Left lung (tissue), 10 donors: ENCODE data around the gene MET. TPM values are rescaled to one million over a fixed set of nuclear protein-coding genes. Genes with fewer than 3 reads are reported as not detected.

Source experiments
- ATAC-seq: fragments of 200-7000 bp; cut with Tn5 transposase; one replicate; pipeline ENCODE4 v1.9.1; 2020; ENCODE audit warnings: moderate library complexity
- DNase-seq, 4 donors: peaks; one replicate each; pipeline ENCODE4 v3.0.0-alpha.2; 2013 to 2020
- H3K27ac ChIP-seq, 2 donors: fragments of 200-600 bp; sonication (generic) in 1 of 2; one replicate each; pipeline versions ENCODE4 v1.5.0 to v1.8.0; 2020 to 2021
- H3K27me3 ChIP-seq, 2 donors: fragments of 200-600 bp; sonication (generic) in 1 of 2; one replicate each; pipeline versions ENCODE4 v1.5.0 to v1.8.0; 2020 to 2021
- H3K36me3 ChIP-seq, 2 donors: fragments of 200-600 bp; sonication (generic) in 1 of 2; one replicate each; pipeline versions ENCODE4 v1.5.0 to v1.8.0; 2020 to 2021
- H3K4me1 ChIP-seq, 2 donors: fragments of 200-600 bp; one replicate each; pipeline ENCODE4 v1.8.0; 2021
- H3K4me3 ChIP-seq, 2 donors: fragments of 200-600 bp; sonication (generic) in 1 of 2; one replicate each; pipeline versions ENCODE4 v1.5.0 to v1.8.0; 2020 to 2021; ENCODE audit warnings: mild to moderate bottlenecking in 1 of 2
- H3K9me3 ChIP-seq, 2 donors: fragments of 200-600 bp; sonication (generic) in 1 of 2; one replicate each; pipeline versions ENCODE4 v1.5.0 to v1.8.0; 2020 to 2021
- intact Hi-C, 2 donors: fragments of 100-400 bp; cut with DNase I; formaldehyde crosslinking; loops; one replicate each; pipeline versions ENCODE4 v1.11.2 to v1.14.2; 2022
- polyA plus RNA-seq, 6 donors: library from polyadenylated mRNA; unstranded; fragments of 120-200 nt; gene quantifications; one replicate each; pipeline ENCODE4 v1.2.1, GENCODE V29; 2013; ENCODE audit not compliant: insufficient read length in 6 of 6
- total RNA-seq, 2 donors: library from RNA; stranded (reverse); fragmentation: NEBNext Ultra II Directional; extraction: Animal tissue kit (Norgen Biotek cat#: 25700); gene quantifications; one replicate each; pipeline ENCODE4 v1.2.1, GENCODE V29; 2021
- TF ChIP-seq, protein P1 (sequence below), 2 donors: fragments of 200-600 bp; sonication (generic) in 1 of 2; IDR thresholded peaks; one replicate each; pipeline versions ENCODE4 v1.5.0 to v1.8.0; 2021; ENCODE audit warnings: antibody characterized with exemption in 2 of 2
- donor health status: DM: no; HTN: yes; CAD: no.
- donor health status: DM: no; HTN: no; CAD: no.

MET gene
- total and polyA plus RNA-seq, 8 donors: 24.7 to 89.3 (median 32.1) TPM

DNA sequence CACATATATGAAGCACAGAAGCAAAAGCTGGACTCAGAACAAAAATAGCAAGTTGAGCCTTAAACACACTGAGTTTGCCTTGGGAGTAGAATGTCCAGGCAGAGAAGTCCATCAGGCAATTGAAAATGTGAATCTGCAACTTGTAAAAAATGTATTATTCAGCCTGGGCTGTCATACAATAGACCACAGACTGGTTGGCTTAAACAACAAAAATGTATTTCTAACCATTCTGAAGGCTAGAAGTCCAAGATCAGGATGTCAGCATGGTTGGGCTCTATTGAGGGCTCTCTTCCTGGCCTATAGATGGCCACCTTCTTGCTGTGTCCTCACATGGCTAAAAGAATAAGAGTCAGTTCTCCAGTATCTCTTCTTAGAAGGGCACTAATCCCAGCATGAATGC is 113.8 kb downstream of the MET start:
- H3K4me3 ChIP-seq: no peak overlapping the region
- H3K4me1 ChIP-seq: peaks cover 0 to 7% of the 10 kb centered on the region in 2 donors
- peaks cover 0 to 6% of the 10 kb centered on the region in 2 donors for H3K36me3 ChIP-seq
- ATAC-seq: no peak
- TF ChIP-seq, protein P1, sequence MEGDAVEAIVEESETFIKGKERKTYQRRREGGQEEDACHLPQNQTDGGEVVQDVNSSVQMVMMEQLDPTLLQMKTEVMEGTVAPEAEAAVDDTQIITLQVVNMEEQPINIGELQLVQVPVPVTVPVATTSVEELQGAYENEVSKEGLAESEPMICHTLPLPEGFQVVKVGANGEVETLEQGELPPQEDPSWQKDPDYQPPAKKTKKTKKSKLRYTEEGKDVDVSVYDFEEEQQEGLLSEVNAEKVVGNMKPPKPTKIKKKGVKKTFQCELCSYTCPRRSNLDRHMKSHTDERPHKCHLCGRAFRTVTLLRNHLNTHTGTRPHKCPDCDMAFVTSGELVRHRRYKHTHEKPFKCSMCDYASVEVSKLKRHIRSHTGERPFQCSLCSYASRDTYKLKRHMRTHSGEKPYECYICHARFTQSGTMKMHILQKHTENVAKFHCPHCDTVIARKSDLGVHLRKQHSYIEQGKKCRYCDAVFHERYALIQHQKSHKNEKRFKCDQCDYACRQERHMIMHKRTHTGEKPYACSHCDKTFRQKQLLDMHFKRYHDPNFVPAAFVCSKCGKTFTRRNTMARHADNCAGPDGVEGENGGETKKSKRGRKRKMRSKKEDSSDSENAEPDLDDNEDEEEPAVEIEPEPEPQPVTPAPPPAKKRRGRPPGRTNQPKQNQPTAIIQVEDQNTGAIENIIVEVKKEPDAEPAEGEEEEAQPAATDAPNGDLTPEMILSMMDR (IDR thresholded peaks at IDR 0.05): no peak
- H3K27me3 ChIP-seq: no peaks in the 10 kb centered on the region
- intact Hi-C loops: loop anchor here in 1 of 2 donors (10.0 kb wide), 1 partner anchor 111 kb away; the partner anchor contains the start of gene MET
- H3K9me3 ChIP-seq: no peaks in the 10 kb centered on the region
- H3K27ac ChIP-seq: no peak overlapping the region
- DNase-seq: no peak

DNA sequence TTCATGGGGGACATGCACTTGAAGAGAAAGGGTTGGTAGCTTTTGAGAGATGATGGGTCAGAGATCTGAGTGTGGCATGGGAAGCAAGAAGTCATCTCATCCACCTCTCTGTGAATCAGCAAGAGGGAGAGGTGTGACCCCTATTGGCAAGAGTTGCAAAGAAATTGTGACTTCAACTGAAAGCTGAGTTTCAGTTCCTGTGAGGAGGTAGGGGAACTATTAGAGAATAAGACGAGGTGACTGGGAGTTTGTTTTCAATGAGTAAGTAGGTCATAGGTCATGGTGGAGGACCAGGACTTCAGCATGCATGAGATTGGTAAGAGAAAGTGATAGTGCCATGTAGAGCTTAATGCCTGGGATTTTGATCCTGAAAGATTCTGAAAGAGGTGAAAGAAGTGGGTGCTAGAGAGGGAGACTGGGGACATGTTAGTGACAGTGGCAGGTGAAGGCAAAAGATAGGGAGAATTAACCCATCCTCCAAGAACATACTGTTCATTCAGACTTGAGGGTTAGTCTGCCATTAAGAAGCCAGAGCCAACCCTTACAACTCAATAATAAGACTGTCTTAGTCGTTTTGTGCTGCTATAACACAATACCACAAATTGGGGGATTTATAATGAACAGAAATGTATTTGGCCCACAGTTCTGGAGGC is 114.9 kb downstream of the MET start:
- DNase-seq: no peak
- TF ChIP-seq, protein P1 (IDR thresholded peaks at IDR 0.05): no peak
- Histone ChIP-seq H3K36me3 (peaks cover 0 to 6% of the 10 kb centered on the region in 2 donors), H3K4me1 (peaks cover 0 to 7% of the 10 kb centered on the region in 2 donors), H3K27ac (no peak overlapping the region), H3K9me3 (no peaks in the 10 kb centered on the region), H3K4me3 (no peak overlapping the region), H3K27me3 (no peaks in the 10 kb centered on the region)
- intact Hi-C loops: loop anchor here in 1 of 2 donors (10.0 kb wide), 1 partner anchor 112 kb away; the partner anchor contains the start of gene MET
- ATAC-seq: peak; percentile 49

DNA sequence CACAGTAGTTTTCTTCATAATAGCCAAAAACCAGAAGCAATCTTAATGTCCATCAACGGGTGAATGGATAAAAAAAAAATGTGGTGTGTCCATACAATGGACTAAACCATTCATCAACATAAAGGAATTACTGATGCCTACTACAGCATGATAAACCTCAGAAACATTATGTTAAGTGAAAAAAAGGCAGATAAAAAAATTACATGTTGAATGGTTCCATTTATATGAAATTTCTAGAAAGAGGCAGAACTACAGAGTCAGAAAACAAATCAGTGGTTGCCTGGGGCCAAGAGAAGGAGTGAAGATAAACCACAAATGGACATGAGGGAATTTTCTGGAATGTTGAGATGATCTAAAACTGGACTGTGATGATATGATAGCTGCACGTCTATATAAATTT is 115.9 kb downstream of the MET start:
- H3K9me3 ChIP-seq: no peaks in the 10 kb centered on the region
- TF ChIP-seq, protein P1 (IDR thresholded peaks at IDR 0.05): no peak
- DNase-seq: no peak
- H3K27ac ChIP-seq: no peak overlapping the region
- no peak overlapping the region for H3K4me3 ChIP-seq
- no peaks in the 10 kb centered on the region for H3K27me3 ChIP-seq
- peaks cover 0 to 6% of the 10 kb centered on the region in 2 donors for H3K36me3 ChIP-seq
- no peak for ATAC-seq
- H3K4me1 ChIP-seq: peaks cover 0 to 7% of the 10 kb centered on the region in 2 donors
- intact Hi-C loops: loop anchor here in 1 of 2 donors (10.0 kb wide), 1 partner anchor 113 kb away; the partner anchor contains the start of gene MET

DNA sequence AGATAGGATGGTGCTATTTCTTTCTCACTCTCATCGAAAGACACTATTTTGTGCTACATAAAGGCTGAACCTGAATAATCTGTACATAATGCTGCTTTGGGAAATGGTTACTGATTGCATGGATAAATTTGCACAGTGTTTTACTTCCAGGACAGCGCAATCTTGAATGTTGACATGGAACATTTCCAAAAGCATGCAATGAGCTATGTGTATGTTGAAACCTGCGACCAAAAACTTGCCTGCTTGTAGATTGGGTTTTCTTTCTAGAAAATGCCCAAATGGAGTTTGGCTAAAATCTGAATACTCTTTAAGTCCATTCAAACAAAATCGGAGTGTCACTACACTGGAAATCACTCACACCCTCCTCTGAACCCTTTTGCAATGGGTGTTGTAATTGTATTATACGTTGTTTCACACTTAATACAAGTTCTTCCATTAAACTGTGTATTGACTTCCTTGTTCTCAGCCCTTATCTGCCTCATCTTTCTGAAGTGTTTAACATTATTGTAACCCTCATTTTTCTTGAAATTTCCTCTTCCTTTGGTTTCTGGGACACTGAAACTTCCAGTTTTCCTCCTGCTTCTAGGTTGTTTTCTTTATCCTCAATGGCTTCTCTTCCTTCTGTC is 116.7 kb downstream of the MET start:
- Histone ChIP-seq H3K4me1 (peaks cover 0 to 7% of the 10 kb centered on the region in 2 donors), H3K4me3 (no peak overlapping the region), H3K9me3 (no peaks in the 10 kb centered on the region), H3K36me3 (peaks cover 0 to 6% of the 10 kb centered on the region in 2 donors), H3K27ac (peak overlapping the region in 1 of 2 donors; percentile 1), H3K27me3 (no peaks in the 10 kb centered on the region)
- TF ChIP-seq, protein P1 (IDR thresholded peaks at IDR 0.05): no peak
- ATAC-seq: peak; percentile 46
- peak in 1 of 4 donors; percentile 61 for DNase-seq
- intact Hi-C loops: loop anchor here in 1 of 2 donors (10.0 kb wide), 1 partner anchor 114 kb away; the partner anchor contains the start of gene MET

DNA sequence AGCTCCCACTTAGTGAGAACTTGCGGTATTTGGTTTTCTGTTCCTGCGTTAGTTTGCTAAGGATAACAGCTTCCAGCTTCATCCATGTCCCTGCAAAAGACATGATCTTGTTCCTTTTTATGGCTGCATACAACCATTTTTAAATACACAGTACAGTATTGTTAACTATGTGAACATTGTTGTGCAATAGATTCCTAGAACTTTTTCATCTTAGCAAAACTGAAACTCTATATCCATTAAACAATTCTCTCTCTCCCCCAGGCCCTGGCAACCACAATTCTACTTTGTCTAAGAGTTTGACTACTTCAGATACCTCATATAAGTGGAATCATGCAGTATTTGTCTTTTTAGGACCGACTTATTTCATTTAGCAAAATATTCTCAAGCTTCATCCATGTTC is 118.0 kb downstream of the MET start:
- H3K4me1 ChIP-seq: peaks cover 0 to 7% of the 10 kb centered on the region in 2 donors
- H3K4me3 ChIP-seq: no peak overlapping the region
- H3K9me3 ChIP-seq: no peaks in the 10 kb centered on the region
- intact Hi-C loops: no loop called here
- TF ChIP-seq, protein P1 (IDR thresholded peaks at IDR 0.05): no peak
- no peak for ATAC-seq
- no peak for DNase-seq
- H3K27me3 ChIP-seq: no peaks in the 10 kb centered on the region
- no peaks in the 10 kb centered on the region for H3K36me3 ChIP-seq
- no peak overlapping the region for H3K27ac ChIP-seq
